HUES6 (cell line): ENCODE results near the gene PI4KB.

Source experiments
- H3K27ac ChIP-seq: 2 replicates; pipeline ENCODE4 v1.7.0; 2013; ENCODE audit warnings: low read depth, mild to moderate bottlenecking, low read length, inconsistent platforms
- H3K27me3 ChIP-seq: 2 replicates; pipeline ENCODE4 v1.6.1; 2013; ENCODE audit warnings: low read length; ENCODE audit not compliant: control insufficient read depth, insufficient read depth
- H3K36me3 ChIP-seq: 2 replicates; pipeline ENCODE4 v1.6.1; 2013; ENCODE audit warnings: low read length; ENCODE audit not compliant: control insufficient read depth, insufficient read depth
- H3K4me1 ChIP-seq: 2 replicates; pipeline ENCODE4 v1.6.1; 2013; ENCODE audit warnings: low read length; ENCODE audit not compliant: control insufficient read depth, insufficient read depth
- H3K4me3 ChIP-seq: 2 replicates; pipeline ENCODE4 v1.5.1; 2013; ENCODE audit warnings: low read depth, low read length
- H3K9ac ChIP-seq: one replicate; pipeline ENCODE4 v1.6.1; 2013; ENCODE audit warnings: mild to moderate bottlenecking, low read length
- H3K9me3 ChIP-seq: 2 replicates; pipeline ENCODE4 v1.6.1; 2013; ENCODE audit warnings: low read depth, low read length; ENCODE audit not compliant: control insufficient read depth, insufficient read depth

Gene PI4KB

GRCh38 chr1:151327223-151327902 lies at the start of gene PI4KB:
Gene PI4KB (minus strand): TSS chr1:151327416. CDS start chr1:151316481, 10,935 bp downstream.
- no peaks in the 10 kb centered on the region for H3K9me3 ChIP-seq
- H3K4me3 ChIP-seq = peak within 1 kb of the TSS; percentile 84
- peaks cover 11% of the 10 kb centered on the region for H3K36me3 ChIP-seq
- peaks cover 11% of the 10 kb centered on the region for H3K4me1 ChIP-seq
- no peaks in the 10 kb centered on the region for H3K27me3 ChIP-seq
- H3K27ac ChIP-seq = peak within 1 kb of the TSS; percentile 96
- H3K9ac ChIP-seq = peak within 1 kb of the TSS; percentile 93

- Histone ChIP-seq H3K4me3 (no peak overlapping the region), H3K4me1 (peaks cover 20% of the 10 kb centered on the region), H3K36me3 (peaks cover under 1% of the 10 kb centered on the region; the same call in 1 of the 2 replicates), H3K9ac (no peak overlapping the region), H3K27ac (no peak overlapping the region), H3K27me3 (no peaks in the 10 kb centered on the region), H3K9me3 (no peaks in the 10 kb centered on the region)
These were observed 46.0 kb upstream of the PI4KB start for GRCh38 chr1:151373196-151373595.

GRCh38 chr1:151372058-151372934 lies 45.1 kb upstream of the PI4KB start, which contains the start of gene SELENBP1:
Gene SELENBP1 (minus strand): TSS chr1:151372705. CDS start chr1:151372641, 64 bp downstream.
- Histone ChIP-seq H3K27ac (no peak within 1 kb of the TSS), H3K27me3 (no peaks in the 10 kb centered on the region), H3K4me1 (peaks cover 20% of the 10 kb centered on the region), H3K4me3 (peak within 1 kb of the TSS; percentile 65), H3K9me3 (no peaks in the 10 kb centered on the region), H3K9ac (peak within 1 kb of the TSS; percentile 51), H3K36me3 (peaks cover 7% of the 10 kb centered on the region)

GRCh38 chr1:151371370-151372057 lies 44.3 kb upstream of the PI4KB start:
- H3K27me3 ChIP-seq = no peaks in the 10 kb centered on the region
- no peaks in the 10 kb centered on the region for H3K9me3 ChIP-seq
- H3K4me1 ChIP-seq = peaks cover 20% of the 10 kb centered on the region
- no peak overlapping the region for H3K9ac ChIP-seq
- H3K27ac ChIP-seq = no peak overlapping the region
- peaks cover 7% of the 10 kb centered on the region for H3K36me3 ChIP-seq
- peak overlapping the region; percentile 65 for H3K4me3 ChIP-seq

- peaks cover 11% of the 10 kb centered on the region for H3K36me3 ChIP-seq
- H3K4me1 ChIP-seq = peaks cover 20% of the 10 kb centered on the region
- no peak overlapping the region for H3K27ac ChIP-seq
- H3K4me3 ChIP-seq = no peak overlapping the region
- no peaks in the 10 kb centered on the region for H3K27me3 ChIP-seq
- no peaks in the 10 kb centered on the region for H3K9me3 ChIP-seq
- H3K9ac ChIP-seq = no peak overlapping the region
These were observed 43.1 kb upstream of the PI4KB start for GRCh38 chr1:151370211-151370911.

- Histone ChIP-seq H3K4me1 (peaks cover 20% of the 10 kb centered on the region), H3K9me3 (0 out of 2 replicates have a peak, but pooled peaks cover under 1% of the 10 kb centered on the region), H3K4me3 (no peak overlapping the region), H3K9ac (no peak overlapping the region), H3K36me3 (peaks cover 14% of the 10 kb centered on the region), H3K27ac (no peak overlapping the region), H3K27me3 (no peaks in the 10 kb centered on the region)
These were observed 42.4 kb upstream of the PI4KB start for GRCh38 chr1:151369621-151370048.

- Histone ChIP-seq H3K36me3 (peaks cover 18% of the 10 kb centered on the region), H3K27me3 (no peaks in the 10 kb centered on the region), H3K4me3 (no peak overlapping the region), H3K27ac (no peak overlapping the region), H3K4me1 (peaks cover 20% of the 10 kb centered on the region), H3K9ac (no peak overlapping the region), H3K9me3 (peaks cover 5% of the 10 kb centered on the region; the same call in 1 of the 2 replicates)
These were observed 42.0 kb upstream of the PI4KB start for GRCh38 chr1:151369302-151369610.

- H3K27me3 ChIP-seq = no peaks in the 10 kb centered on the region
- H3K9ac ChIP-seq = no peak overlapping the region
- no peak overlapping the region for H3K27ac ChIP-seq
- H3K36me3 ChIP-seq = peaks cover 23% of the 10 kb centered on the region
- peaks cover 20% of the 10 kb centered on the region for H3K4me1 ChIP-seq
- H3K9me3 ChIP-seq = peaks cover 6% of the 10 kb centered on the region; the same call in 1 of the 2 replicates
- no peak overlapping the region for H3K4me3 ChIP-seq
These were observed 41.4 kb upstream of the PI4KB start for GRCh38 chr1:151368393-151369301.

GRCh38 chr1:151367658-151368392 lies 40.6 kb upstream of the PI4KB start:
- Histone ChIP-seq H3K27me3 (no peaks in the 10 kb centered on the region), H3K27ac (no peak overlapping the region), H3K4me1 (peaks cover 17% of the 10 kb centered on the region), H3K4me3 (no peak overlapping the region), H3K9me3 (peaks cover 7% of the 10 kb centered on the region), H3K9ac (no peak overlapping the region), H3K36me3 (peaks cover 27% of the 10 kb centered on the region)
